GM18520 (cell line): ENCODE measurements around the gene NAA80.
"Not testable (repeated sequence)": the region's sequence is repeated elsewhere in the genome, so short reads cannot be mapped to it uniquely, and the experiment has no call there.

Source experiments
- ATAC-seq: cut with Tn5 transposase; IDR thresholded peaks from one replicate; pipeline ENCODE4 v1.9.1; 2021; ENCODE audit not compliant: unreplicated experiment

Gene NAA80

GRCh38 chr3:50292159-50293078 lies 6.8 kb downstream of the NAA80 start, which contains the start of gene IFRD2:
TSS of gene IFRD2 (minus strand) at chr3:50292429. CDS start at chr3:50292274, 155 bp downstream.
- ATAC-seq = peak; percentile 93

- no peak for ATAC-seq
Observed at GRCh38 chr3:50290161-50290641, 9.0 kb downstream of the NAA80 start.

GRCh38 chr3:50289130-50289529 lies 10.1 kb downstream of the NAA80 start:
- no peak for ATAC-seq

- no peak for ATAC-seq
Observed at GRCh38 chr3:50288387-50289007, 10.7 kb downstream of the NAA80 start.

- no peak for ATAC-seq
Observed at GRCh38 chr3:50287262-50287661, 11.9 kb downstream of the NAA80 start.

- no peak for ATAC-seq
Observed at GRCh38 chr3:50286322-50287227, 12.6 kb downstream of the NAA80 start.

- ATAC-seq = not testable (repeated sequence)
Observed at GRCh38 chr3:50284121-50284520, 15.1 kb downstream of the NAA80 start.

GRCh38 chr3:50279255-50280016 lies 19.8 kb downstream of the NAA80 start:
- no peak for ATAC-seq

GRCh38 chr3:50278880-50279224 lies 20.4 kb downstream of the NAA80 start, which contains the start of gene LSMEM2:
TSS of gene LSMEM2 (plus strand) at chr3:50279087. CDS start at chr3:50279114, 27 bp downstream.
- no peak for ATAC-seq

- ATAC-seq = no peak
Observed at GRCh38 chr3:50278123-50278879, 20.9 kb downstream of the NAA80 start.

GRCh38 chr3:50276762-50277101 lies 22.5 kb downstream of the NAA80 start:
- ATAC-seq = no peak

- no peak for ATAC-seq
Observed at GRCh38 chr3:50275996-50276761, 23.0 kb downstream of the NAA80 start.

- ATAC-seq = no peak
Observed at GRCh38 chr3:50275141-50275995, 23.8 kb downstream of the NAA80 start.

- ATAC-seq = no peak
Observed at GRCh38 chr3:50274371-50275104, 24.7 kb downstream of the NAA80 start.

- no peak for ATAC-seq
Observed at GRCh38 chr3:50273689-50274065, 25.5 kb downstream of the NAA80 start.

GRCh38 chr3:50272911-50273688 lies 26.1 kb downstream of the NAA80 start:
- ATAC-seq = peak; percentile 69

GRCh38 chr3:50272538-50272910 lies 26.7 kb downstream of the NAA80 start:
- not testable (repeated sequence) for ATAC-seq
